ENCODE results near the gene CYTH1. TPM values are rescaled to one million over a fixed set of nuclear protein-coding genes. Genes with fewer than 3 reads are reported as not detected.

The CYTH1 gene
- total RNA-seq, 1 experiment from 2014 or later = 18.9 TPM

- H3K4me1 ChIP-seq (replicated peaks) = peaks cover 22% of the 10 kb centered on the region
- H3K27ac ChIP-seq = no peak overlapping the region
Measured at GRCh38 chr17:78710607-78711006, 71.5 kb downstream of the CYTH1 start.

DNA sequence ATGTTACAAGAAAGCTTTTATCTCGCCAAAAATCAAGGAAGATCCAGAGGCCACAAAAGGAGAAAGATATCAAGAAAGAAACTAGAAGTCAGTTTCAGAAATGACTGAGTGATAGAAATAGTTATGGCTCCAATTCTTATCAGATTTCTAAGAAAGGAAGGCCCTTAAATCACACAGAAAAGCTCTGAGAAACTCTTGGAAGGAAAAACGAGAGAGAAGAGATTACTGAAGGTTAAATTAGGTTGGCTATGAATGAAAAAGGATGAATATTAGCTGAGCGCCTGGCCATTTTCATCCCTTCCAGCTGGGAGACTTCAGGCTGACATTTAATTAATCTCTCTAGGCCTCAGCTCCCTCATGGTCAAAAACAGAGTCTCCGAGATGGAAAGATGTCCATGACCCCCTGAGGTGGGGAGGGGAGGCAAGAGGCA lies 72.3 kb downstream of the CYTH1 start:
- H3K4me1 ChIP-seq (replicated peaks) = peaks cover 13% of the 10 kb centered on the region
- peaks cover 6% of the 10 kb centered on the region; the same call in 1 of the 2 replicates for H3K36me3 ChIP-seq
- no peak for DNase-seq (ENCODE audit: low read depth in 1 of 2, low spot score in 2 of 2)
- no peak overlapping the region for H3K4me3 ChIP-seq
- no peaks in the 10 kb centered on the region for H3K27me3 ChIP-seq (replicated peaks)
- no peaks in the 10 kb centered on the region for H3K9me3 ChIP-seq (replicated peaks)
- H3K27ac ChIP-seq = no peak overlapping the region

More at GRCh38 chr17:78710607-78711006, 71.5 kb downstream of the CYTH1 start:
- no peaks in the 10 kb centered on the region for H3K27me3 ChIP-seq (replicated peaks)
- no peak overlapping the region for H3K4me3 ChIP-seq
- peaks cover 6% of the 10 kb centered on the region; the same call in 1 of the 2 replicates for H3K36me3 ChIP-seq
- DNase-seq (ENCODE audit: low read depth in 1 of 2, low spot score in 2 of 2) = no peak
- H3K9me3 ChIP-seq (replicated peaks) = no peaks in the 10 kb centered on the region

- Histone ChIP-seq H3K9me3 (replicated peaks) (no peaks in the 10 kb centered on the region), H3K36me3 (peaks cover 6% of the 10 kb centered on the region; the same call in 1 of the 2 replicates), H3K4me1 (replicated peaks) (peaks cover 8% of the 10 kb centered on the region), H3K27me3 (replicated peaks) (no peaks in the 10 kb centered on the region), H3K27ac (no peak overlapping the region), H3K4me3 (no peak overlapping the region)
- no peak for DNase-seq (ENCODE audit: low read depth in 1 of 2, low spot score in 2 of 2)
Measured at GRCh38 chr17:78709119-78709681, 72.9 kb downstream of the CYTH1 start.

DNA sequence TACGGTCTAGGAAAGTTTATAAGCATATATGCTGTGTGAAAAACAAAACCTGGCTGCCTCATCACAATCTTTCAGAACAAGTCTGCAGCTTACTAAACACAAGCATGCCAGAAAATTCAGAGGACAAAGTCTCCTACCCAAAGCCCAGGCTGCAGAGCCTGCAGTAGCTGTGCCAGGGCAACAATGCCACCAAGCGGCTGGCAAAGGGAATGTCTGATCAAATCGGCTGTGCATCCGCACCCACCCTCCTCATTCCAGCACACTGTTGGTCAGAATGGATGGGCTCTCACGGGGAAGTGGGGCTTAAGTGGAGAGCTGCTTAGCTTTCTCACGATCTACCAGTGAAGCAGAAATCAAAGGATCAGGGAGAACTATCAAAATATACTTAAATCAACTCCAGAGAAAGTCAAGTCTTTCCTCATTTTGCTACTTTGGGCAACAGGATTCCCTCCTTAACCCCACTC lies 73.5 kb downstream of the CYTH1 start:
- no peak overlapping the region for H3K27ac ChIP-seq
- no peaks in the 10 kb centered on the region for H3K27me3 ChIP-seq (replicated peaks)
- H3K36me3 ChIP-seq = peaks cover 6% of the 10 kb centered on the region; the same call in 1 of the 2 replicates
- DNase-seq (ENCODE audit: low read depth in 1 of 2, low spot score in 2 of 2) = peak; percentile 62 to 82
- no peaks in the 10 kb centered on the region for H3K9me3 ChIP-seq (replicated peaks)
- no peak overlapping the region for H3K4me3 ChIP-seq
- peaks cover 4% of the 10 kb centered on the region; the same call in 1 of the 2 replicates for H3K4me1 ChIP-seq (replicated peaks)

DNA sequence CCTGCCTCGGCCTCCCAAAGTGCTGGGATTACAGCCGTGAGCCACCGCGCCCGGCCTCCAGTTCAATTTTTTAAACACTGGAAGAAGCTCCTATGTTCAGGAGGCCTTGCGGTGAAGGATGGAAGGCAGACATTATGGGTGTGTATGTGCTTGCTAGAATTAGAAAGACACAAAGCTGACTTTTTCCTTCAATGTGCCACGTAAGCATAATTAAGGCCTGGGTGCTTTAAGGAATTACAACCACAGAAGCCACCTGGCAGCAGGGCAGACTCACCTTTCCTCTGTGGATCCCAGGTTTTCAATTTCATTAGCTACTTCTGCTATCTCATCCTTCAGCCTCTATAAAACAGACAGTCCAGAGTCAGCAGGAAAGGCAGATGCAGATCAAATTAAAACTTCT lies 74.2 kb downstream of the CYTH1 start:
- Histone ChIP-seq H3K4me1 (replicated peaks) (peaks cover 4% of the 10 kb centered on the region; the same call in 1 of the 2 replicates), H3K27me3 (replicated peaks) (no peaks in the 10 kb centered on the region), H3K36me3 (peaks cover 6% of the 10 kb centered on the region; the same call in 1 of the 2 replicates), H3K27ac (no peak overlapping the region), H3K9me3 (replicated peaks) (no peaks in the 10 kb centered on the region), H3K4me3 (no peak overlapping the region)
- DNase-seq (ENCODE audit: low read depth in 1 of 2, low spot score in 2 of 2) = no peak

GRCh38 chr17:78707016-78707415 lies 75.1 kb downstream of the CYTH1 start:
- peaks cover 6% of the 10 kb centered on the region for H3K36me3 ChIP-seq
- H3K27ac ChIP-seq = no peak overlapping the region
- H3K9me3 ChIP-seq (replicated peaks) = no peaks in the 10 kb centered on the region
- peaks cover 4% of the 10 kb centered on the region; the same call in 1 of the 2 replicates for H3K4me1 ChIP-seq (replicated peaks)
- DNase-seq (ENCODE audit: low read depth in 1 of 2, low spot score in 2 of 2) = no peak
- no peaks in the 10 kb centered on the region for H3K27me3 ChIP-seq (replicated peaks)
- H3K4me3 ChIP-seq = no peak overlapping the region

- H3K27me3 ChIP-seq (replicated peaks) = no peaks in the 10 kb centered on the region
- H3K9me3 ChIP-seq (replicated peaks) = no peaks in the 10 kb centered on the region
- H3K4me3 ChIP-seq = no peak overlapping the region
- H3K4me1 ChIP-seq (replicated peaks) = peaks cover 4% of the 10 kb centered on the region; the same call in 1 of the 2 replicates
- H3K36me3 ChIP-seq = peaks cover 9% of the 10 kb centered on the region
- no peak for DNase-seq (ENCODE audit: low read depth in 1 of 2, low spot score in 2 of 2)
- no peak overlapping the region for H3K27ac ChIP-seq
Measured at GRCh38 chr17:78706271-78706915, 75.7 kb downstream of the CYTH1 start.

DNA sequence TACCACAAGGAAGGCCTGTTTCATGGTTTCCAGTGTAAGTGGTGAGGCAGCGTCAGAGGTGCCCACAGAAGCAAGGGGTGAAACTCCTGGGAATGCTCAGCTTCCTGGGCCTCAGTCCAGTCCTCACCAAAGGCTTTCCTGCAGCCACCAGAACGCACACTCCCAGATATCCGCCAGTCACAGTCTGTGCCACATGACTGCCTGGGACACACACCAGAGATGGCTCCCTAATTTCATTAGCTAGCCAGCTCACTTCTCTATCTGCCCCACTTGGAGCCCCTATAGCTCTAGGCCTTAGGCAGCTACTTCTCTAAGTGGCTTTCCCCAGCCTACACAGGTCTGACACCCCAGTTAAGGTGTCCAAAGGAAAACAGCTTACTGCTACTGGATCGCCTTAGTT lies 77.0 kb downstream of the CYTH1 start:
- Histone ChIP-seq H3K27me3 (replicated peaks) (no peaks in the 10 kb centered on the region), H3K36me3 (peaks cover 16% of the 10 kb centered on the region), H3K4me3 (no peak overlapping the region), H3K4me1 (replicated peaks) (peaks cover 4% of the 10 kb centered on the region; the same call in 1 of the 2 replicates), H3K9me3 (replicated peaks) (no peaks in the 10 kb centered on the region), H3K27ac (no peak overlapping the region)
- DNase-seq (ENCODE audit: low read depth in 1 of 2, low spot score in 2 of 2) = no peak

GRCh38 chr17:78704594-78704993 lies 77.5 kb downstream of the CYTH1 start:
- no peak overlapping the region for H3K4me3 ChIP-seq
- H3K4me1 ChIP-seq (replicated peaks) = peaks cover 4% of the 10 kb centered on the region; the same call in 1 of the 2 replicates
- H3K36me3 ChIP-seq = peaks cover 16% of the 10 kb centered on the region
- H3K27ac ChIP-seq = no peak overlapping the region
- H3K9me3 ChIP-seq (replicated peaks) = no peaks in the 10 kb centered on the region
- DNase-seq (ENCODE audit: low read depth in 1 of 2, low spot score in 2 of 2) = no peak
- no peaks in the 10 kb centered on the region for H3K27me3 ChIP-seq (replicated peaks)

- Histone ChIP-seq H3K36me3 (peaks cover 21% of the 10 kb centered on the region), H3K9me3 (replicated peaks) (no peaks in the 10 kb centered on the region), H3K4me3 (no peak overlapping the region), H3K27me3 (replicated peaks) (no peaks in the 10 kb centered on the region), H3K4me1 (replicated peaks) (peaks cover 3% of the 10 kb centered on the region; the same call in 1 of the 2 replicates), H3K27ac (no peak overlapping the region)
- no peak for DNase-seq (ENCODE audit: low read depth in 1 of 2, low spot score in 2 of 2)
Measured at GRCh38 chr17:78697554-78698343, 84.3 kb downstream of the CYTH1 start.

GRCh38 chr17:78697122-78697521 lies 85.0 kb downstream of the CYTH1 start:
- DNase-seq (ENCODE audit: low read depth in 1 of 2, low spot score in 2 of 2) = no peak
- Histone ChIP-seq H3K4me1 (replicated peaks) (peaks cover 3% of the 10 kb centered on the region; the same call in 1 of the 2 replicates), H3K9me3 (replicated peaks) (no peaks in the 10 kb centered on the region), H3K27ac (no peak overlapping the region), H3K27me3 (replicated peaks) (no peaks in the 10 kb centered on the region), H3K4me3 (no peak overlapping the region), H3K36me3 (peaks cover 25% of the 10 kb centered on the region)

DNA sequence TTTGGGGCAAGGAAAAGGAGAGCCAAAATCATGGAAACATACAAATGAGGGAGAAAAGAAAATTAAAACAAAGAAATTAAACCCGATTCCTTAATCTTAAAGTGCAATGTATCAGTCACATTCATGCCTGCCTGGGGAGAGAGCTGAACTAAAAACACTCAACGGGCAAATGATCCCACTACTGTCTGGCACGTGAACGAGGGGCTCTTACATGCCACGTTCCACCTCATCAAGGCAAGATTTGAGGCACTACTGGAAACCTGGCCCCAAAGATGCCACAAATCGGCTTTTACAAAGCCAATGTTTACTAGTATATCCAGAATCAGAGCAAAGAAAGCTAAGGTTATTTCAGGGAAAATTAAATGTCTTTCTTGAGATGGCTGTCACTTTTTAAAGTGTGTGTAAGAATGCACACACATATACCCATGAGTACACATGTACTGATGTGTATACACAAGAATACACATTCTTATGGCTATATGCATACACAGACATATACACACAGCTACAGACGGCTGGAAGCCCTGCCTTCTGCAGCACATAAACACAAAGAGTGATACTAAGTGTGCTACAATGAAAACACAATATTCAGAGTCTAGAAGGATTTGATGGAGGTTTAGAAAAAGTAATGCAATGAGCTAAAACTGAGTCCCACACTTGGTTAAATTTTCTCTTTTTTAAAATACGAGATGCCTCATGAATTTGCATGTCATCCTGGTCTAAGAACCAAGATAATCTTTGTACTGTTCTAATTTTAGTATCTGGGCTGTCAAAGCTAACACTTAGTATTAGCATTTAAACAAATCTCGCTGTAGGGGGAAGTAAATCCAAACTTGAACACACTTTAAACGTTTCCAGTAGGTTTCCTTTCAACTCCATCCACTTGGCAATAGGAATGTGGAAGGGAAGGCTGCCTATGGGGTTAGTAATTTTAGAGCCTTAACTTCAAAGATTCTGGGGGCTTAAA lies 85.8 kb downstream of the CYTH1 start:
- no peaks in the 10 kb centered on the region for H3K27me3 ChIP-seq (replicated peaks)
- DNase-seq (ENCODE audit: low read depth in 1 of 2, low spot score in 2 of 2) = no peak
- no peak overlapping the region for H3K4me3 ChIP-seq
- peaks cover 3% of the 10 kb centered on the region; the same call in 1 of the 2 replicates for H3K4me1 ChIP-seq (replicated peaks)
- no peak overlapping the region for H3K27ac ChIP-seq
- peaks cover 24% of the 10 kb centered on the region for H3K36me3 ChIP-seq
- no peaks in the 10 kb centered on the region for H3K9me3 ChIP-seq (replicated peaks)
